Testis (tissue), 2 donors: ENCODE results near the gene FFAR4.

ENCODE experiments used
- CTCF ChIP-seq, 3 experiments: fragments of 450-650 bp in 2 of 3; fragments of 200-600 bp in 1 of 3; sonication (generic) in 1 of 3; IDR thresholded peaks; one replicate each; pipeline ENCODE4 v1.5.1; 2016 to 2019; ENCODE audit warnings: antibody characterized with exemption in 3 of 3, mild to moderate bottlenecking in 2 of 3, moderate library complexity in 1 of 3
- POLR2A ChIP-seq: fragments of 450-650 bp; IDR thresholded peaks from one replicate; pipeline ENCODE4 v1.6.1; 2017; ENCODE audit warnings: antibody characterized with exemption, mild to moderate bottlenecking, moderate library complexity

- TF ChIP-seq CTCF (IDR thresholded peaks at IDR 0.05) (no peak), POLR2A (no peak)
Observed at GRCh38 chr10:93591065-93591808, 24.8 kb downstream of the FFAR4 start.
